ENCODE data around the gene ERBB2. TPM values are rescaled to one million over a fixed set of nuclear protein-coding genes. Genes with fewer than 3 reads are reported as not detected.

ERBB2 gene
- total and polyA plus RNA-seq, 2 of the 8 experiments (the other 6 are each of a cell fraction or from before 2014, with no cell fraction given), result 183 to 394 TPM

GRCh38 chr17:39772987-39773934, 73.4 kb downstream of the ERBB2 start (continued):
- no peak for TF ChIP-seq PHF8 (conservative IDR thresholded peaks at IDR 0.05; ENCODE audit: low read depth, low read length)
- TF ChIP-seq EZH2 (IDR thresholded peaks at IDR 0.05; ENCODE audit: low read depth, low read length, severe bottlenecking), result no peak
- no peak for TF ChIP-seq TAF7 (optimal IDR thresholded peaks at IDR 0.05; ENCODE audit: borderline replicate concordance, low read depth, low read length)
- TF ChIP-seq KDM4A (IDR thresholded peaks at IDR 0.05; ENCODE audit: low read depth, low read length, severe bottlenecking), result no peak
- TF ChIP-seq RNF2 (IDR thresholded peaks at IDR 0.05; ENCODE audit: borderline replicate concordance, low read depth, low read length, missing control alignments, poor library complexity, severe bottlenecking), result no peak
- no peak for TF ChIP-seq ATF2 (IDR thresholded peaks at IDR 0.05; ENCODE audit: low read length)
